K562 (cell line): Measurements from ENCODE around the gene CELA1. TPM values are rescaled to one million over a fixed set of nuclear protein-coding genes. Genes with fewer than 3 reads are reported as not detected.
A peak's percentile ranks its signal among the peaks of the same experiment; 100 is the strongest.

Experiments
- ATAC-seq: fragments of 200-7000 bp; cut with Tn5 transposase; 3 replicates; pipeline ENCODE4 v1.9.1; 2020; ENCODE audit warnings: moderate library complexity
- BruUV-seq: library from RNA; stranded (reverse); fragments of 400-500 nt; replicated peaks from 2 replicates; lab custom pipeline; 2021; lab: Mats Ljungman, UMichigan
- CTCF ChIA-PET: fragments of 300-600 bp; formaldehyde crosslinking; extraction: SDS; loops from one replicate; lab custom pipeline; 2021; ENCODE audit warnings: low intra/inter-chr PET ratio; lab: Yijun Ruan, JAX
- POLR2A ChIA-PET: fragments of 300-600, 350-650 bp; sonication (Branson Sonifier 250); formaldehyde crosslinking; extraction: SDS; loops from one replicate; lab custom pipeline; 2021; ENCODE audit warnings: antibody characterized with exemption, inconsistent platforms; lab: Yijun Ruan, JAX
- DNase-seq, 4 experiments: peaks; one replicate each; pipeline versions ENCODE4 v3.0.0 to v3.0.0-alpha.2; 2011 to 2018; ENCODE audit warnings: low spot score in 3 of 4, mixed read lengths in 3 of 4; ENCODE audit errors: extremely low read depth in 1 of 4
- FAIRE-seq: peaks from 2 replicates; lab custom pipeline; 2011; peaks lifted over from hg19 to GRCh38; lab: Jason Lieb, UNC
- H2AFZ ChIP-seq: 2 replicates; pipeline ENCODE4 v1.6.0; 2011; ENCODE audit warnings: low read depth, low read length, control low read depth, inconsistent platforms
- H3K27ac ChIP-seq: fragments of 200-600 bp; 3 replicates; pipeline ENCODE4 v1.8.0; 2011; ENCODE audit warnings: low read depth, mild to moderate bottlenecking, control low read depth, inconsistent platforms, low read length, moderate library complexity, mixed read lengths; ENCODE audit errors: extremely low read depth
- H3K27me3 ChIP-seq, 2 experiments: fragments of 300-600 bp in 1 of 2; 2 replicates in 1 of 2; 3 replicates in 1 of 2; pipeline versions ENCODE4 v1.6.0 to v1.8.0; 2011; ENCODE audit warnings: inconsistent platforms in 2 of 2, low read length in 2 of 2, mild to moderate bottlenecking in 1 of 2, mixed read lengths in 1 of 2, moderate library complexity in 1 of 2; ENCODE audit not compliant: control insufficient read depth in 2 of 2, insufficient read depth in 2 of 2
- H3K36me3 ChIP-seq: fragments of 300-600 bp; 3 replicates; pipeline ENCODE4 v1.8.0; 2011; ENCODE audit warnings: mild to moderate bottlenecking, low read length, inconsistent platforms; ENCODE audit not compliant: control insufficient read depth, insufficient read depth
- H3K4me1 ChIP-seq, 2 experiments: fragments of 200-600 bp in 1 of 2; replicated peaks in 1 of 2; 2 replicates in 1 of 2; 3 replicates in 1 of 2; pipeline versions ENCODE4 v1.5.1 to v1.8.0; 2011; ENCODE audit warnings: inconsistent platforms in 2 of 2, low read length in 2 of 2, mild to moderate bottlenecking in 1 of 2, mixed read lengths in 1 of 2, moderate library complexity in 1 of 2; ENCODE audit not compliant: control insufficient read depth in 2 of 2, insufficient read depth in 2 of 2
- H3K4me2 ChIP-seq: 2 replicates; pipeline ENCODE4 v1.6.1; 2011; ENCODE audit warnings: low read length, control low read depth, inconsistent platforms, mixed read lengths; ENCODE audit not compliant: insufficient read depth
- H3K4me3 ChIP-seq: fragments of 200-600 bp; sonication (generic), shearing (Covaris generic); 2 replicates; pipeline ENCODE4 v1.5.1; 2016; ENCODE audit warnings: control low read depth, inconsistent platforms
- H3K79me2 ChIP-seq: fragments of 200-600 bp; 3 replicates; pipeline ENCODE4 v1.8.0; 2011; ENCODE audit warnings: low read length, inconsistent platforms; ENCODE audit not compliant: control insufficient read depth, insufficient read depth
- H3K9ac ChIP-seq, 2 experiments: 2 replicates each; pipeline versions ENCODE4 v1.6.0 to v1.6.1; 2011; ENCODE audit warnings: low read depth in 2 of 2, low read length in 2 of 2, control low read depth in 1 of 2, inconsistent platforms in 1 of 2, mild to moderate bottlenecking in 1 of 2, mixed read lengths in 1 of 2; ENCODE audit not compliant: insufficient read depth in 1 of 2
- H3K9me1 ChIP-seq: one replicate; pipeline ENCODE4 v1.6.0; 2011; ENCODE audit warnings: inconsistent platforms, mild to moderate bottlenecking, low read length, moderate library complexity; ENCODE audit not compliant: control insufficient read depth, insufficient read depth
- H3K9me3 ChIP-seq: replicated peaks from 2 replicates; pipeline ENCODE4 v1.5.1; 2011; ENCODE audit warnings: low read depth, low read length, inconsistent platforms; ENCODE audit not compliant: control insufficient read depth, insufficient read depth
- H4K20me1 ChIP-seq: replicated peaks from 2 replicates; pipeline ENCODE4 v1.6.1; 2011; ENCODE audit warnings: low read length, inconsistent platforms, mixed read lengths; ENCODE audit not compliant: control insufficient read depth, insufficient read depth
- CEBPG ChIP-seq, 3 experiments: fragments of 200-800 bp in 1 of 3; sonication (Bioruptor generic) in 1 of 3; sonication (generic) in 1 of 3; formaldehyde crosslinking in 1 of 3; IDR thresholded peaks in 2 of 3; conservative IDR thresholded peaks in 1 of 3; 2 replicates each; pipeline versions ENCODE4 v1.6.1 to v1.8.0; 2016 to 2022; ENCODE audit warnings: missing compliant biosample characterization in 2 of 3, missing genetic modification characterization in 2 of 3, mild to moderate bottlenecking in 1 of 3, missing genetic modification reagents in 1 of 3
- ZNF764 ChIP-seq: fragments of 250-450 bp; sonication (Bioruptor Pico); IDR thresholded peaks from 2 replicates; pipeline ENCODE4 v1.4.0; 2020; ENCODE audit warnings: low read depth, mild to moderate bottlenecking, moderate library complexity
- WGBS: fragments of 100-300 bp; shearing (Covaris generic); methylation state at CpG from one replicate; pipeline ENCODE4 v1.1.6; 2016; ENCODE audit warnings: low coverage, mixed read lengths; ENCODE audit not compliant: insufficient coverage; ENCODE audit errors: missing lambda C conversion rate; 5-methylcytosine and 5-hydroxymethylcytosine counted together
- in situ Hi-C: fragments of 300-500 bp; cut with MboI; formaldehyde crosslinking; loops from 4 replicates; pipeline ENCODE4 v1.15.0; 2018; ENCODE audit warnings: inconsistent platforms, mixed read lengths
- intact Hi-C: fragments of 100-400 bp; cut with micrococcal nuclease; formaldehyde crosslinking; loops from 2 replicates; pipeline ENCODE4 v1.14.2; 2022
- polyA plus RNA-seq, 8 experiments: library from polyadenylated mRNA; depleted of rRNA in 4 of 8; stranded (reverse) in 5 of 8; unstranded in 3 of 8; fragments of >200 nt; fragmentation: Nextera tagmentation in 2 of 8; fragmentation: Illumina TruSeq in 1 of 8; extraction: Ambion mirVana in 2 of 8; extraction: Trizol in 1 of 8; gene quantifications; 2 replicates each; pipeline versions ENCODE4 v1.2.1 to v1.2.3, GENCODE V29; 2011 to 2014; ENCODE audit warnings: inconsistent platforms in 1 of 8, missing spikeins in 1 of 8
- total RNA-seq, 7 experiments: library from RNA; depleted of rRNA in 6 of 7; stranded (reverse); fragments of >200 nt in 6 of 7; fragmentation: Illumina TruSeq in 2 of 7; extraction: Trizol in 2 of 7; gene quantifications; 2 replicates each; pipeline versions ENCODE4 v1.2.1 to v1.2.3, GENCODE V29; 2011 to 2021; ENCODE audit warnings: low replicate concordance in 1 of 7

CELA1 gene
- total and polyA plus RNA-seq, 9 of the 15 experiments (the other 6 are each of a cell fraction or from before 2014, with no cell fraction given) = 0.06 to 0.27 (median 0.22) TPM; not detected in 6

- intact Hi-C loops (no loop called here), in situ Hi-C loops (no loop called here)
- H3K27me3 ChIP-seq = peaks cover 0 to 4% of the 10 kb centered on the region in 2 experiments; a peak in 2 of 5 replicates
- H3K4me1 ChIP-seq = no peaks in the 10 kb centered on the region; a peak in 1 of 5 replicates
- H3K9ac ChIP-seq = no peak overlapping the region
- BruUV-seq = no TSS peak
- H2AFZ ChIP-seq = no peak overlapping the region
- FAIRE-seq (no peak), ATAC-seq (no peak)
- H3K27ac ChIP-seq = no peak overlapping the region
- POLR2A ChIA-PET = no interaction called here
- H3K79me2 ChIP-seq = no peaks in the 10 kb centered on the region
- no peaks in the 10 kb centered on the region for H3K36me3 ChIP-seq
- no peaks in the 10 kb centered on the region for H4K20me1 ChIP-seq
- 9% methylated on average over 4 of the region's 4 CpGs for whole genome bisulfite sequencing
- no peaks in the 10 kb centered on the region for H3K9me3 ChIP-seq
- no peak overlapping the region for H3K4me3 ChIP-seq
- H3K9me1 ChIP-seq = no peaks in the 10 kb centered on the region
- no peak overlapping the region for H3K4me2 ChIP-seq
- TF ChIP-seq ZNF764 (CRISPR knock-in tag) (no peak), CEBPG (CRISPR knock-in tag; IDR thresholded peaks at IDR 0.05) (no peak), CEBPG (tag; conservative IDR thresholded peaks at IDR 0.05 in 1 of 2, IDR thresholded peaks at IDR 0.05 in 1 of 2) (0 out of 4 replicates have a peak, but pooled peaks of 1 of the 2 experiments have one; percentile 18)
- TF ChIP-seq, all 486 proteins: peak for 1
- CTCF ChIA-PET = no interaction called here
- DNase-seq = no peak
Measured at GRCh38 chr12:51281202-51281924, 65.1 kb downstream of the CELA1 start.

Other genes starting within 250 kb of the CELA1 start
Only the 7 nearest of the 8 such genes appear.
- gene TFCP2, start 173.5 kb downstream of the CELA1 start, total RNA-seq (2014; rRNA removed) = 17.2 and 18.1 TPM in 2 replicates
- gene TFCP2, start 173.5 kb downstream of the CELA1 start, total RNA-seq (2014; rRNA removed; fragmentation: Illumina TruSeq; extraction: Trizol) = 17.4 and 21.1 TPM in 2 replicates
- gene TFCP2, start 173.5 kb downstream of the CELA1 start, total RNA-seq (2015; rRNA removed; fragmentation: Illumina TruSeq; extraction: Trizol) = 17.2 and 19.3 TPM in 2 replicates
- 26.9 and 29.0 TPM in 2 replicates for gene TFCP2, start 173.5 kb downstream of the CELA1 start, total RNA-seq (2021)
- 25.4 and 34.4 TPM in 2 replicates for gene TFCP2, start 173.5 kb downstream of the CELA1 start, polyA plus RNA-seq (2011; rRNA removed)
- gene TFCP2, start 173.5 kb downstream of the CELA1 start, polyA plus RNA-seq (2014; fragmentation: Illumina TruSeq; extraction: Trizol) = 35.2 and 38.9 TPM in 2 replicates
- 10 to 100 TPM in 1 of 2 experiments, 1 to 10 TPM in 1; 8.0 to 17.8 TPM for gene TFCP2, start 173.5 kb downstream of the CELA1 start, polyA plus RNA-seq (2014; fragmentation: Nextera tagmentation; extraction: Ambion mirVana)
- 24.2 and 27.5 TPM in 2 replicates for gene TFCP2, start 173.5 kb downstream of the CELA1 start, polyA plus RNA-seq (2014; rRNA removed)
- 0.36 and 1.3 TPM in 2 replicates for gene POU6F1, start 128.6 kb downstream of the CELA1 start, total RNA-seq (2014; rRNA removed)
- gene POU6F1, start 128.6 kb downstream of the CELA1 start, total RNA-seq (2014; rRNA removed; fragmentation: Illumina TruSeq; extraction: Trizol) = 1.4 and 2.0 TPM in 2 replicates
- gene POU6F1, start 128.6 kb downstream of the CELA1 start, total RNA-seq (2015; rRNA removed; fragmentation: Illumina TruSeq; extraction: Trizol) = 0.98 and 1.1 TPM in 2 replicates
- 3.3 and 4.0 TPM in 2 replicates for gene POU6F1, start 128.6 kb downstream of the CELA1 start, total RNA-seq (2021)
- gene POU6F1, start 128.6 kb downstream of the CELA1 start, polyA plus RNA-seq (2011; rRNA removed) = 3.0 and 3.4 TPM in 2 replicates
- gene POU6F1, start 128.6 kb downstream of the CELA1 start, polyA plus RNA-seq (2014; fragmentation: Illumina TruSeq; extraction: Trizol) = 1.1 and 1.4 TPM in 2 replicates
- gene POU6F1, start 128.6 kb downstream of the CELA1 start, polyA plus RNA-seq (2014; fragmentation: Nextera tagmentation; extraction: Ambion mirVana) = under 1 TPM; 0.14 to 0.25 TPM
- 0.78 and 1.4 TPM in 2 replicates for gene POU6F1, start 128.6 kb downstream of the CELA1 start, polyA plus RNA-seq (2014; rRNA removed)
- 111 and 116 TPM in 2 replicates for gene DAZAP2, start 107.9 kb downstream of the CELA1 start, total RNA-seq (2014; rRNA removed)
- gene DAZAP2, start 107.9 kb downstream of the CELA1 start, total RNA-seq (2014; rRNA removed; fragmentation: Illumina TruSeq; extraction: Trizol) = 144 and 149 TPM in 2 replicates
- 194 and 195 TPM in 2 replicates for gene DAZAP2, start 107.9 kb downstream of the CELA1 start, total RNA-seq (2015; rRNA removed; fragmentation: Illumina TruSeq; extraction: Trizol)
- gene DAZAP2, start 107.9 kb downstream of the CELA1 start, total RNA-seq (2021) = 129 and 132 TPM in 2 replicates
- 329 and 342 TPM in 2 replicates for gene DAZAP2, start 107.9 kb downstream of the CELA1 start, polyA plus RNA-seq (2011; rRNA removed)
- 276 and 289 TPM in 2 replicates for gene DAZAP2, start 107.9 kb downstream of the CELA1 start, polyA plus RNA-seq (2014; fragmentation: Illumina TruSeq; extraction: Trizol)
- gene DAZAP2, start 107.9 kb downstream of the CELA1 start, polyA plus RNA-seq (2014; fragmentation: Nextera tagmentation; extraction: Ambion mirVana) = 100 to 1,000 TPM; 364 to 668 TPM
- gene DAZAP2, start 107.9 kb downstream of the CELA1 start, polyA plus RNA-seq (2014; rRNA removed) = 227 and 282 TPM in 2 replicates
- gene SMAGP, start 76.3 kb downstream of the CELA1 start, total RNA-seq (2014; rRNA removed) = 23.1 and 26.4 TPM in 2 replicates
- 26.5 and 31.6 TPM in 2 replicates for gene SMAGP, start 76.3 kb downstream of the CELA1 start, total RNA-seq (2014; rRNA removed; fragmentation: Illumina TruSeq; extraction: Trizol)
- gene SMAGP, start 76.3 kb downstream of the CELA1 start, total RNA-seq (2015; rRNA removed; fragmentation: Illumina TruSeq; extraction: Trizol) = 24.9 and 25.3 TPM in 2 replicates
- 29.7 and 35.9 TPM in 2 replicates for gene SMAGP, start 76.3 kb downstream of the CELA1 start, total RNA-seq (2021)
- 52.2 and 62.3 TPM in 2 replicates for gene SMAGP, start 76.3 kb downstream of the CELA1 start, polyA plus RNA-seq (2011; rRNA removed)
- 45.9 and 53.9 TPM in 2 replicates for gene SMAGP, start 76.3 kb downstream of the CELA1 start, polyA plus RNA-seq (2014; fragmentation: Illumina TruSeq; extraction: Trizol)
- 10 to 100 TPM; 26.0 to 29.9 TPM for gene SMAGP, start 76.3 kb downstream of the CELA1 start, polyA plus RNA-seq (2014; fragmentation: Nextera tagmentation; extraction: Ambion mirVana)
- gene SMAGP, start 76.3 kb downstream of the CELA1 start, polyA plus RNA-seq (2014; rRNA removed) = 33.6 and 35.3 TPM in 2 replicates
- 0.20 TPM in 1 of 2 replicates, not detected in the other for gene BIN2, start 22.5 kb downstream of the CELA1 start, total RNA-seq (2014; rRNA removed)
- gene BIN2, start 22.5 kb downstream of the CELA1 start, total RNA-seq (2014; rRNA removed; fragmentation: Illumina TruSeq; extraction: Trizol) = 0.18 and 0.38 TPM in 2 replicates
- gene BIN2, start 22.5 kb downstream of the CELA1 start, total RNA-seq (2015; rRNA removed; fragmentation: Illumina TruSeq; extraction: Trizol) = 0.22 and 0.23 TPM in 2 replicates
- 0.29 and 0.45 TPM in 2 replicates for gene BIN2, start 22.5 kb downstream of the CELA1 start, total RNA-seq (2021)
- 0.20 and 0.28 TPM in 2 replicates for gene BIN2, start 22.5 kb downstream of the CELA1 start, polyA plus RNA-seq (2011; rRNA removed)
- 0.33 and 0.39 TPM in 2 replicates for gene BIN2, start 22.5 kb downstream of the CELA1 start, polyA plus RNA-seq (2014; fragmentation: Illumina TruSeq; extraction: Trizol)
- gene BIN2, start 22.5 kb downstream of the CELA1 start, polyA plus RNA-seq (2014; fragmentation: Nextera tagmentation; extraction: Ambion mirVana) = under 1 TPM; 0.04 to 0.11 TPM
- 0.28 and 0.30 TPM in 2 replicates for gene BIN2, start 22.5 kb downstream of the CELA1 start, polyA plus RNA-seq (2014; rRNA removed)
- 7.4 and 12.3 TPM in 2 replicates for gene GALNT6, start 44.7 kb upstream of the CELA1 start, total RNA-seq (2014; rRNA removed)
- gene GALNT6, start 44.7 kb upstream of the CELA1 start, total RNA-seq (2014; rRNA removed; fragmentation: Illumina TruSeq; extraction: Trizol) = 4.5 and 5.1 TPM in 2 replicates
- 1.8 and 2.7 TPM in 2 replicates for gene GALNT6, start 44.7 kb upstream of the CELA1 start, total RNA-seq (2015; rRNA removed; fragmentation: Illumina TruSeq; extraction: Trizol)
- 7.7 and 8.8 TPM in 2 replicates for gene GALNT6, start 44.7 kb upstream of the CELA1 start, total RNA-seq (2021)
- gene GALNT6, start 44.7 kb upstream of the CELA1 start, polyA plus RNA-seq (2011; rRNA removed) = 7.2 and 8.1 TPM in 2 replicates
- 6.7 and 8.6 TPM in 2 replicates for gene GALNT6, start 44.7 kb upstream of the CELA1 start, polyA plus RNA-seq (2014; fragmentation: Illumina TruSeq; extraction: Trizol)
- 1 to 10 TPM; 1.5 to 2.4 TPM for gene GALNT6, start 44.7 kb upstream of the CELA1 start, polyA plus RNA-seq (2014; fragmentation: Nextera tagmentation; extraction: Ambion mirVana)
- gene GALNT6, start 44.7 kb upstream of the CELA1 start, polyA plus RNA-seq (2014; rRNA removed) = 2.8 and 7.0 TPM in 2 replicates
- gene SLC4A8, start 78.2 kb upstream of the CELA1 start, total RNA-seq (2014; rRNA removed) = 0.04 and 1.5 TPM in 2 replicates
- 0.04 and 0.06 TPM in 2 replicates for gene SLC4A8, start 78.2 kb upstream of the CELA1 start, total RNA-seq (2014; rRNA removed; fragmentation: Illumina TruSeq; extraction: Trizol)
- 0.07 and 0.41 TPM in 2 replicates for gene SLC4A8, start 78.2 kb upstream of the CELA1 start, total RNA-seq (2015; rRNA removed; fragmentation: Illumina TruSeq; extraction: Trizol)
- gene SLC4A8, start 78.2 kb upstream of the CELA1 start, total RNA-seq (2021) = not detected in 2 replicates
- gene SLC4A8, start 78.2 kb upstream of the CELA1 start, polyA plus RNA-seq (2011; rRNA removed) = 0.35 and 0.62 TPM in 2 replicates
- gene SLC4A8, start 78.2 kb upstream of the CELA1 start, polyA plus RNA-seq (2014; fragmentation: Illumina TruSeq; extraction: Trizol) = 0.15 and 0.25 TPM in 2 replicates
- under 1 TPM in 1 of 2 experiments, not detected in 1; 0.06 TPM for gene SLC4A8, start 78.2 kb upstream of the CELA1 start, polyA plus RNA-seq (2014; fragmentation: Nextera tagmentation; extraction: Ambion mirVana)
- gene SLC4A8, start 78.2 kb upstream of the CELA1 start, polyA plus RNA-seq (2014; rRNA removed) = 0.12 and 0.24 TPM in 2 replicates